HG03457 (cell line): ENCODE data around the gene MAST4.

Source experiments
- ATAC-seq: cut with Tn5 transposase; IDR thresholded peaks from one replicate; pipeline ENCODE4 v1.9.1; 2021; ENCODE audit warnings: moderate number of reproducible peaks; ENCODE audit not compliant: unreplicated experiment

Gene MAST4

GRCh38 chr5:67059744-67060490, 463.7 kb downstream of the MAST4 start:
- ATAC-seq: no peak

GRCh38 chr5:67061511-67061910, 465.3 kb downstream of the MAST4 start:
- no peak for ATAC-seq

- no peak for ATAC-seq
Measured at GRCh38 chr5:67063055-67063454, 466.9 kb downstream of the MAST4 start.

DNA sequence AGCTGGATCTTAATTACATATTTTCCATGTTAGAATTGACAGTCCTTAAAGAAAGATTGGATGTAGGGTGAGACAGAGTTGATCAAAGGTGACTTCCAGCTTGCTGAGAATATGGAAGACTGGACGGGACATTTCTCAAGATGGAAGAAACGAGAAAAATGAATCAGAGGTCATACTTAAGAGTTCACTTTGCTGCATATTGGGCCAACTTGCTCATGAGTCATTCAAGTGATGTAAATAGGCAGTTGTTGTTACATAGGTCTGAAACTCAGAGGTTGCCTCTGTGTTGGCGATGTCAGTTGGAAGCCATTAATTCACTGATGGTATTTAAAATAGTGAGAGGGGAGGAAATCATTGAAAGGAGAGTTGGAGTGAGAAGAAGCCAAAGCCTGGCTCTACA, 467.6 kb downstream of the MAST4 start:
- no peak for ATAC-seq

GRCh38 chr5:67065237-67065636, 469.0 kb downstream of the MAST4 start:
- no peak for ATAC-seq

DNA sequence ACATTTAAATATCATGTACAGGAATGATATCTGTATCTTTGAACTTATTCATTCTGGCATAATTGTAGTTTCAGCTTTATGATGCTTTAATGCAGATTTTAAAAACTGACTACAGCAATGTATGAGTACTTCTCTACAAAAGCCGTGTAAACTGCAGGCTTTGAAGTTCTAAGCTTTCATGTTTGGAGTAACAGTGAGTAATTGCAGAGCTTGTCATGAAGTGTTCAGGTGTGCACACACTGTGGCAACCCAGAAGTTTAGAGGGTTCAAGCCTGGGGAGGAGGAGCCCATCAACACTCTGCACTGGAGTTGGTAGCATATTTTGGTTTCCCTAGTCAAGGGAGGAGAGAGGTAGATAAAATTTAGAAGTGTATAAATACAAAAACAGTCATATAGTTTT, 469.5 kb downstream of the MAST4 start:
- no peak for ATAC-seq

GRCh38 chr5:67066815-67067214, 470.6 kb downstream of the MAST4 start:
- no peak for ATAC-seq

DNA sequence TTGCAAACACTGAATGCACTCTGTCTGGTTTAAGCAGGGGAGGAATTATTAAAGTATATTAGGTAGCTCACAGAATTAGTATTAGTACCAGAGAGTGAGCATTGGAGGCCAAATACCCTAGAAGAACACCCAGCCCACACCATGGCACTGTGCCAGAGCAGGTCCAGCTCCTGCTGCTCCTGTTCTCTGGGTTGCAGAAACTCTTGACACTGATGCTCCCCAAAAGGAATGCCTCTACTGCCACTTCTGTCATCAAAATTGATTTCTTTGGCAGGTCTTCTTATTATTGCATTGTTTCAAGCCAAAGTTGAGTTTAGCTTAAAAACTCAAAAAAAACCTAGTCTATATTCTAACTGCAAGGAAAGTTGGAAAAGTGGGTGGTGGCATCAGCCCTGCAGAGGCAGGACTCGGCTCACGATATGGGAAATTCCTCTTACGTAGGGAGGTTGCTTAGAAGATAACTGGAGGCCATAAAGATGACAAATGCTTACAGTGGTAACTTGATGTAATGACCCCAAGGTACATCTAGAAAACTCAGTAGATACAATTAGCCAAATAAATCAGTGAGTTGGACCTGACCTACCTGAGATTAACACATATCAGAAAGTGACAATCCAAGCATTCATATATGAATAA, 477.0 kb downstream of the MAST4 start:
- no peak for ATAC-seq

- ATAC-seq: no peak
Measured at GRCh38 chr5:67077296-67077695, 481.1 kb downstream of the MAST4 start.

GRCh38 chr5:67081261-67081660, 485.1 kb downstream of the MAST4 start:
- ATAC-seq: no peak

DNA sequence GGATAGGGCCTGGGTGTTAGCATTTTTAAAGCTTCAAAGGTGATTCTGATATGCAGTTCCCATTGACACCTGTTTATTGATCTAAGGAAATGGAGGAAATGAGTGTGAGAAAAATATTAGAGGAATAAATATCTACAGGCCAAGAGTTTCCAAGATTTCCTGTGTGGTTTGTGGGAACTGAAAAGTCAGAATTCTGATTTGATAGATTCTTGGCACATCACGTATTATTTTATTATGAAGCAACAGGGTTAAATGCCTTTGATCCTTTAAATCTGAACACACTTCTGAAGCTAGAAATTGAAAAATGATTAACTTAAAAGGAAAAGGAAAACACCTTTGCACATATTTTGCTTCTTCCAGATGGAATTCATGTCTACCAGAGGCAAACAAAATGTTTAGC, 486.7 kb downstream of the MAST4 start:
- no peak for ATAC-seq

GRCh38 chr5:67085616-67086015, 489.4 kb downstream of the MAST4 start:
- no peak for ATAC-seq

- ATAC-seq: no peak
Measured at GRCh38 chr5:67089200-67089725, 493.1 kb downstream of the MAST4 start.

GRCh38 chr5:67090040-67090439, 493.8 kb downstream of the MAST4 start:
- ATAC-seq: no peak

DNA sequence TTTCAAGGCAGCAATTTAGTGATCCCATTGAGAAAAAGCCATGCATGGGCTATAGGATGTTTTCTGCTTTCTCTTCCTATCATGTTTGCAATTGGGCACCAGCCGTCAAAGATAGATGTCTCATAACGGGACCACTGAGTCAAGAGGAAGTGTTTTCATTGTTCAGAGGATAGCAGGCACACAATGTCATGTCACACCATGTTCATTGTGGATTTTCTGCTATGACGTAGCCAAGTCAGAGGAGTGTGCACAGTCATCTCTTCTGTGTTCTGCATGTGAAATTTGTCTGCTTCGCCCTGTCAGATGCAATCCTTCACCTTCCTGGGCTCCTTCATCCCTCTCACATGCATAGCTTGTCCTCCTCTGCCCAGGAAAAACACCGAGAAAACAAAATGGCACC, 494.4 kb downstream of the MAST4 start:
- no peak for ATAC-seq

- no peak for ATAC-seq
Measured at GRCh38 chr5:67092535-67092934, 496.3 kb downstream of the MAST4 start.

- ATAC-seq: no peak
Measured at GRCh38 chr5:67093279-67093678, 497.1 kb downstream of the MAST4 start.

DNA sequence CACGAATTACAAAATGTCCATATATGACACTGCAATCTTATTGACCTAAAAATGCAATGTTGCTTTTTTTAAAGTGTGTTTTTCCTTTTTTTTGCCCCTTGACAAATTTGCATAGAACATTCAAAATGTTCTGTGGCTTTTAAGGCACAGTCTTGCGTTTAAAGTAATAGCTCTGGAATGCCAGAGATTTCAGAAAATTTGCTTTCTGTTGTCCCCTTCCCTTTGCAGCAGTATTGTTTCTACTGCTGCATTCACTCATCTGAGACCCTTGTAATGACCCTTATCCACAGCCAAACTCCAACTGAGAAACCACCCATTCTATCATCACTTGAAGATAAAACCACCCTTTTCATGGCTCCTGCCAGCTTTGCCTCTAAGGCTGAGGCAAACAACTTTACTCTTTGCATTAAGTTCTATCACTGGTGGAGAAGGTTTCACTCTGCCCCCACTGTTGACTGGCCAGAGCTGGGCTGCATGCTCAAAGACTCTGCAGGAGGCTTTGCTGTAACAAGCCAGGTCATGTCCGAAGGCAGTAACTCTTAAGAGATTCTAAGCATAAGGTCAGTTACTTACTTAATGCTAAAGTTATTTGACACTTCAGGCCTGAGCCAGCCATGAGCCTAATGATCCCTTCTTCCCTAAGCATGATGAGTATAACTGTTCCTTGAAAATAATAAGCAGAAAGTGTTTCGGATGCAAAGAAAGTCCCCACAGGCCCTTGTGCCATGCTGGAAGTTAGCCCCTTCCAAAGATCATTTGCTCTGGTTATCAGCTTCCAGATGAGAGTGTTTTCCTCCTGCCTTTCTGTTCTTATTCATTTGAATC, 498.5 kb downstream of the MAST4 start:
- no peak for ATAC-seq

DNA sequence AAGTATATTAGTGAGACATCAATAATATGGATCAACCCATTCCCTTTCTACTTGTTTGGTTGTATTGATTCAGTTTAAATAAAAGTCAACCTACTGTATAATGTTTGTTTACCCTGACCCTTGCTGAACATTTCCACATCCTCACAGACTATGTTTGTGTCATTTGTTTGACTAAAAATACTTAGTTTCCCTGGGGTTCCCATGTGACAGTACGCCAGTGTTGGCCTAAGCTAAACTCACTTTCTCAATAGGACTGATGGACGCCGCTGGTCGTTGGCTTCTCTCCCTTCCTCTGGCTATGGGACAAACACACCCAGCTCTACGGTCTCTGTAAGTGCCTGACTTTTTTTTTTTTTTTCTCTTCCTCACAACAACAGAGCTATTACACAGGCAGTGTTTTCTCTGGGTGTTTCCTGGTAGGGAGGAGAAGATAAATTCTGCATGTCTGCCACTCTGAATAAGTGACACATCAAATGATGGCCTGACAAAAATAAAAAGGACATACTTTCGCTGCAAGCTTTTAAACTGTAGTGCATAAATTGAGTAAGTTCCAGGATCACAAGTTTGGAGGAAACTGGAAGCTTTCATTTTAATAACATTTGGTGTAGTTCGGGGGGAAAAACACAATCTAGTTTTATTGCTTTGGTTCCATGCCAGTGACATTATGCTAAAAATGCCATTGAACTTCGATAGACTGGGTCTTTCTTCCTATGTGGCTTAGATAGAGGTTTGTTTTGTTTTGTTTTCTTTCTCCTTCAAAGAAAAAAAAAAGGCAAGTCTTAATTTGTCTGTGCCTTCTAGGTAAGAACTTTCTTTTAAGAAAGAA, 499.4 kb downstream of the MAST4 start:
- ATAC-seq: no peak

- no peak for ATAC-seq
Measured at GRCh38 chr5:67098656-67099055, 502.5 kb downstream of the MAST4 start.

GRCh38 chr5:67100301-67100700, 504.1 kb downstream of the MAST4 start:
- no peak for ATAC-seq
